ENCODE data around the gene BICRA.

DNA sequence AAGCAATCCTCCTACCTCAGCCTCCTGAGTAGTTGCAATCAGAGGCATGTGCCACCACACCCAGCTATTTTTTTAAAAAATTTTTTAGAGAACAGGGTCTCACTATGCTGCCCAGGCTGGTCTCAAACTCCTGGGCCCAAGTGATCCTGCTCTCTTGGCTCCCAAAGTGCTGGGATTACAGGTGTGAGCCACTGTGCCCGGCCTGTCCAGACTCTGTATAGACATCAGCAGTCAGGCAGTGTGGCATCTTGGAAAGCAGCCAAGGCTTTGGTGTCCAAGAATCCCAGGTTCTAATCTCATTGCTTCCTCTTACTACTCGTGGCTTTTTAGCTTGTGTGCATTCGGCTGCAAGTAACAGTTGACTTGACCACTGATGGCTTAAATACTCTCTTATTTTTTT is 43.4 kb downstream of the BICRA start:
- TF ChIP-seq, protein P1, sequence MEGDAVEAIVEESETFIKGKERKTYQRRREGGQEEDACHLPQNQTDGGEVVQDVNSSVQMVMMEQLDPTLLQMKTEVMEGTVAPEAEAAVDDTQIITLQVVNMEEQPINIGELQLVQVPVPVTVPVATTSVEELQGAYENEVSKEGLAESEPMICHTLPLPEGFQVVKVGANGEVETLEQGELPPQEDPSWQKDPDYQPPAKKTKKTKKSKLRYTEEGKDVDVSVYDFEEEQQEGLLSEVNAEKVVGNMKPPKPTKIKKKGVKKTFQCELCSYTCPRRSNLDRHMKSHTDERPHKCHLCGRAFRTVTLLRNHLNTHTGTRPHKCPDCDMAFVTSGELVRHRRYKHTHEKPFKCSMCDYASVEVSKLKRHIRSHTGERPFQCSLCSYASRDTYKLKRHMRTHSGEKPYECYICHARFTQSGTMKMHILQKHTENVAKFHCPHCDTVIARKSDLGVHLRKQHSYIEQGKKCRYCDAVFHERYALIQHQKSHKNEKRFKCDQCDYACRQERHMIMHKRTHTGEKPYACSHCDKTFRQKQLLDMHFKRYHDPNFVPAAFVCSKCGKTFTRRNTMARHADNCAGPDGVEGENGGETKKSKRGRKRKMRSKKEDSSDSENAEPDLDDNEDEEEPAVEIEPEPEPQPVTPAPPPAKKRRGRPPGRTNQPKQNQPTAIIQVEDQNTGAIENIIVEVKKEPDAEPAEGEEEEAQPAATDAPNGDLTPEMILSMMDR (optimal IDR thresholded peaks at IDR 0.05 in 1 of 3, IDR thresholded peaks at IDR 0.05 in 1 of 3, conservative IDR thresholded peaks at IDR 0.05 in 1 of 3; ENCODE audit: extremely low read depth in 1 of 3, insufficient read depth in 2 of 3, low read length in 3 of 3), result no peak
- no peak for TF ChIP-seq EZH2 (IDR thresholded peaks at IDR 0.05; ENCODE audit: low read length)

All from keratinocyte (primary cell).